GM18508 (cell line): ENCODE measurements around the gene KIAA0825.
"Not testable (repeated sequence)": the region's sequence is repeated elsewhere in the genome, so short reads cannot be mapped to it uniquely, and the experiment has no call there.

Source experiments
- ATAC-seq: cut with Tn5 transposase; IDR thresholded peaks from one replicate; pipeline ENCODE4 v1.9.1; 2021; ENCODE audit warnings: moderate number of reproducible peaks; ENCODE audit not compliant: insufficient read depth, unreplicated experiment

KIAA0825 gene

GRCh38 chr5:94577466-94578245, 40.7 kb downstream of the KIAA0825 start:
- peak; percentile 77 for ATAC-seq

- ATAC-seq, result no peak
Observed at GRCh38 chr5:94575196-94575595, 43.2 kb downstream of the KIAA0825 start.

- not testable (repeated sequence) for ATAC-seq
Observed at GRCh38 chr5:94573349-94573748, 45.1 kb downstream of the KIAA0825 start.

GRCh38 chr5:94571415-94571814, 47.0 kb downstream of the KIAA0825 start:
- ATAC-seq, result no peak

- no peak for ATAC-seq
Observed at GRCh38 chr5:94564812-94565211, 53.6 kb downstream of the KIAA0825 start.

- ATAC-seq, result no peak
Observed at GRCh38 chr5:94562327-94562971, 56.0 kb downstream of the KIAA0825 start.

GRCh38 chr5:94558028-94558427, 60.4 kb downstream of the KIAA0825 start:
- ATAC-seq, result no peak

GRCh38 chr5:94551858-94552257, 66.5 kb downstream of the KIAA0825 start:
- no peak for ATAC-seq

- no peak for ATAC-seq
Observed at GRCh38 chr5:94545870-94546625, 72.4 kb downstream of the KIAA0825 start.

GRCh38 chr5:94544875-94545547, 73.4 kb downstream of the KIAA0825 start:
- no peak for ATAC-seq

- no peak for ATAC-seq
Observed at GRCh38 chr5:94544031-94544650, 74.3 kb downstream of the KIAA0825 start.

GRCh38 chr5:94540856-94541494, 77.4 kb downstream of the KIAA0825 start:
- no peak for ATAC-seq

GRCh38 chr5:94538260-94538659, 80.1 kb downstream of the KIAA0825 start:
- no peak for ATAC-seq

GRCh38 chr5:94526706-94527105, 91.7 kb downstream of the KIAA0825 start:
- no peak for ATAC-seq

- peak; percentile 78 for ATAC-seq
Observed at GRCh38 chr5:94524841-94525697, 93.3 kb downstream of the KIAA0825 start.

GRCh38 chr5:94523018-94523417, 95.4 kb downstream of the KIAA0825 start:
- no peak for ATAC-seq

- no peak for ATAC-seq
Observed at GRCh38 chr5:94522117-94522516, 96.3 kb downstream of the KIAA0825 start.
